Adrenal gland (tissue), 5 donors: ENCODE data around the gene CDYL.

ENCODE experiments used
- POLR2A ChIP-seq, 2 donors: fragments of 450-650 bp; IDR thresholded peaks; one replicate each; pipeline ENCODE4 v1.6.1; 2017; ENCODE audit warnings: antibody characterized with exemption in 2 of 2, mild to moderate bottlenecking in 2 of 2, moderate library complexity in 1 of 2
- TF ChIP-seq, protein P1 (sequence below), 6 experiments: fragments of 450-650 bp in 4 of 6; fragments of 200-600 bp in 2 of 6; sonication (generic) in 1 of 6; IDR thresholded peaks; 1 replicate in 5 of 6; 2 replicates in 1 of 6; pipeline versions ENCODE4 v1.5.1 to v1.8.0; 2016 to 2021; ENCODE audit warnings: antibody characterized with exemption in 6 of 6, mild to moderate bottlenecking in 2 of 6, moderate library complexity in 1 of 6
- donor health status: DM: no; HTN: no; CAD: no.

GRCh38 chr6:4806791-4807190 lies 30.6 kb downstream of the CDYL start:
- TF ChIP-seq, protein P1, sequence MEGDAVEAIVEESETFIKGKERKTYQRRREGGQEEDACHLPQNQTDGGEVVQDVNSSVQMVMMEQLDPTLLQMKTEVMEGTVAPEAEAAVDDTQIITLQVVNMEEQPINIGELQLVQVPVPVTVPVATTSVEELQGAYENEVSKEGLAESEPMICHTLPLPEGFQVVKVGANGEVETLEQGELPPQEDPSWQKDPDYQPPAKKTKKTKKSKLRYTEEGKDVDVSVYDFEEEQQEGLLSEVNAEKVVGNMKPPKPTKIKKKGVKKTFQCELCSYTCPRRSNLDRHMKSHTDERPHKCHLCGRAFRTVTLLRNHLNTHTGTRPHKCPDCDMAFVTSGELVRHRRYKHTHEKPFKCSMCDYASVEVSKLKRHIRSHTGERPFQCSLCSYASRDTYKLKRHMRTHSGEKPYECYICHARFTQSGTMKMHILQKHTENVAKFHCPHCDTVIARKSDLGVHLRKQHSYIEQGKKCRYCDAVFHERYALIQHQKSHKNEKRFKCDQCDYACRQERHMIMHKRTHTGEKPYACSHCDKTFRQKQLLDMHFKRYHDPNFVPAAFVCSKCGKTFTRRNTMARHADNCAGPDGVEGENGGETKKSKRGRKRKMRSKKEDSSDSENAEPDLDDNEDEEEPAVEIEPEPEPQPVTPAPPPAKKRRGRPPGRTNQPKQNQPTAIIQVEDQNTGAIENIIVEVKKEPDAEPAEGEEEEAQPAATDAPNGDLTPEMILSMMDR (IDR thresholded peaks at IDR 0.05) = no peak
- TF ChIP-seq POLR2A (IDR thresholded peaks at IDR 0.05) = no peak
